Mucosa of descending colon (tissue), 3 donors: Measurements from ENCODE around the gene GNG7. TPM values are rescaled to one million over a fixed set of nuclear protein-coding genes. Genes with fewer than 3 reads are reported as not detected.
"Not testable (repeated sequence)": the region's sequence is repeated elsewhere in the genome, so short reads cannot be mapped to it uniquely, and the experiment has no call there.

Experiments
- ATAC-seq: fragments of 200-7000 bp; cut with Tn5 transposase; one replicate; pipeline ENCODE4 v1.9.1; 2020; ENCODE audit warnings: mild to moderate bottlenecking, moderate library complexity
- DNase-seq, 3 donors: peaks; one replicate each; pipeline ENCODE4 v3.0.0-alpha.2; 2020
- H3K36me3 ChIP-seq: fragments of 200-600 bp; one replicate; pipeline ENCODE4 v1.8.0; 2021; ENCODE audit warnings: low read depth, mild to moderate bottlenecking
- H3K4me1 ChIP-seq: fragments of 200-600 bp; one replicate; pipeline ENCODE4 v1.8.0; 2021; ENCODE audit warnings: low read depth, mild to moderate bottlenecking
- H3K4me3 ChIP-seq: fragments of 200-600 bp; one replicate; pipeline ENCODE4 v1.8.0; 2021; ENCODE audit warnings: mild to moderate bottlenecking
- H3K9me3 ChIP-seq: fragments of 200-600 bp; one replicate; pipeline ENCODE4 v1.8.0; 2021; ENCODE audit warnings: mild to moderate bottlenecking
- CTCF ChIP-seq: fragments of 200-600 bp; IDR thresholded peaks from one replicate; pipeline ENCODE4 v1.8.0; 2022; ENCODE audit warnings: antibody characterized with exemption, mild to moderate bottlenecking
- intact Hi-C, 2 donors: fragments of 100-400 bp; cut with DNase I in 1 of 2; cut with micrococcal nuclease in 1 of 2; formaldehyde crosslinking; loops; one replicate each; pipeline versions ENCODE4 v1.11.0 to v1.11.1; 2022; cut with DNase I, micrococcal nuclease
- total RNA-seq, 3 donors: library from RNA; stranded (reverse); fragmentation: NEBNext Ultra II Directional in 2 of 3; extraction: Animal tissue kit (Norgen Biotek cat#: 25700) in 2 of 3; gene quantifications; one replicate each; pipeline versions ENCODE4 v1.2.1 to v1.2.4, GENCODE V29; 2021 to 2023
- donor health status: DM: no; HTN: no; CAD: no; lungs with moderate emphysema.
- donor health status: DM: no; HTN: no; CAD: no.
- donor health status: DM: no; HTN: yes; CAD: no.

The GNG7 gene
- total RNA-seq, 3 donors from 2014 or later: 2.5 to 6.9 (median 2.9) TPM

GRCh38 chr19:2569596-2570465 is 132.7 kb downstream of the GNG7 start:
- Histone ChIP-seq H3K4me3 (no peak overlapping the region), H3K36me3 (no peaks in the 10 kb centered on the region), H3K4me1 (no peaks in the 10 kb centered on the region), H3K9me3 (no peaks in the 10 kb centered on the region)
- intact Hi-C loops: no loop called here
- DNase-seq: peak in 2 of 3 donors; percentile 19 to 31
- no peak for TF ChIP-seq CTCF
- ATAC-seq: no peak

- intact Hi-C loops: no loop called here
- ATAC-seq: no peak
- no peak for TF ChIP-seq CTCF
- Histone ChIP-seq H3K4me3 (no peak overlapping the region), H3K36me3 (no peaks in the 10 kb centered on the region), H3K9me3 (no peaks in the 10 kb centered on the region), H3K4me1 (no peaks in the 10 kb centered on the region)
- DNase-seq: no peak
Measured at GRCh38 chr19:2567996-2568395, 134.5 kb downstream of the GNG7 start.

- H3K36me3 ChIP-seq: no peaks in the 10 kb centered on the region
- TF ChIP-seq CTCF: no peak
- H3K4me3 ChIP-seq: no peak overlapping the region
- peak; percentile 97 for ATAC-seq
- H3K9me3 ChIP-seq: no peaks in the 10 kb centered on the region
- no peaks in the 10 kb centered on the region for H3K4me1 ChIP-seq
- peak; percentile 69 to 87 (median 80) for DNase-seq
- intact Hi-C loops: no loop called here
Measured at GRCh38 chr19:2567580-2567979, 134.9 kb downstream of the GNG7 start.

GRCh38 chr19:2563546-2563945 is 138.9 kb downstream of the GNG7 start:
- H3K9me3 ChIP-seq, H3K4me1 ChIP-seq, H3K4me3 ChIP-seq, ATAC-seq, intact Hi-C loops, H3K36me3 ChIP-seq: not testable (repeated sequence)
- peak in 2 of 3 donors; percentile 9 to 13 for DNase-seq

- TF ChIP-seq CTCF: no peak
- Histone ChIP-seq H3K9me3 (no peaks in the 10 kb centered on the region), H3K4me1 (no peaks in the 10 kb centered on the region), H3K36me3 (no peaks in the 10 kb centered on the region), H3K4me3 (no peak overlapping the region)
- intact Hi-C loops: no loop called here
- ATAC-seq: peak; percentile 65
- DNase-seq: peak in 1 of 3 donors; percentile 60
Measured at GRCh38 chr19:2561895-2562294, 140.6 kb downstream of the GNG7 start.

GRCh38 chr19:2561221-2561620 is 141.3 kb downstream of the GNG7 start:
- intact Hi-C loops: no loop called here
- DNase-seq: peak in 1 of 3 donors; percentile 36
- ATAC-seq: no peak
- H3K9me3 ChIP-seq: no peaks in the 10 kb centered on the region
- no peaks in the 10 kb centered on the region for H3K36me3 ChIP-seq
- H3K4me1 ChIP-seq: no peaks in the 10 kb centered on the region
- TF ChIP-seq CTCF: no peak
- no peak overlapping the region for H3K4me3 ChIP-seq
